ENCODE data around the gene TMF1.

DNA sequence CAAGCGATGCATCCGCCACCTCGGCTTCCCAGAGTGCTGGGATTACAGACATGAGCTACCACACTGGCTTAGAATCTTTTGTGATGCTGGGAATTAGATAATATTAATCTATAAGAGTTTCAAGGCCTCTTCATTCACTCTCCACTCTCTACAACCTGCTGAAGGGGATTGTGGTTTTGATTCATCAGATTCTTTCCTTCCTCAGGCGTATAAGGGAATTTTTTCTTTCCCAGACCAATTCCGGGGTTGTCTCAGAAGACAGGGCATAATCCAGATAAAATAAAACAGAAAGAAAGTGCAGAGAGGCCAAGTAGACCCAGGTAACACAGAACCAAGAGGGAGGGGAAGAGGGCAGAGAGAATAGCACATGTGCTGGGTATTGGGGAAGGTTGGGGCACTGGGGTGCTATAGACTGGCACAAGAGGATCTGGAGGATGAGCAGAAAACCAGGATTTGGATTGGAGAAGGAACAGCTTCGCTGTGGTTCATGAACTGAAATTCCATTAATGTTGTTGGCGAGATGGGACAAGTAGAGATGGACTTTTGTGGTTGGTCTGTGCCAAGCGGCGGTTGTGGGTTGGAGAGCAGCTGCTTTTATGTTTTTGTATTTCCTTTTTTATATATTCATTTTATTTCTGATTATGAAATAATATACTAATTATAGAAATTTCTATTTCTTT, 45.4 kb upstream of the TMF1 start:
- TF ChIP-seq CTCF (conservative IDR thresholded peaks at IDR 0.05; ENCODE audit: low read depth in 2 of 2) (no peak), EZH2 (IDR thresholded peaks at IDR 0.05; ENCODE audit: low read depth, unreplicated experiment) (no peak), CREB1 (CRISPR knock-in tag; IDR thresholded peaks at IDR 0.05; ENCODE audit: low read depth) (no peak), EZH2phosphoT487 (IDR thresholded peaks at IDR 0.05; ENCODE audit: unreplicated experiment) (no peak)

Data from GM23338 (cell line).